Measurements from ENCODE around the gene TRIM45. TPM values are rescaled to one million over a fixed set of nuclear protein-coding genes. Genes with fewer than 3 reads are reported as not detected.
"Not testable (repeated sequence)": the region's sequence is repeated elsewhere in the genome, so short reads cannot be mapped to it uniquely, and the experiment has no call there.

TRIM45 gene
- total and polyA plus RNA-seq, 2 experiments from 2014 or later: 4.1 to 4.3 TPM

DNA sequence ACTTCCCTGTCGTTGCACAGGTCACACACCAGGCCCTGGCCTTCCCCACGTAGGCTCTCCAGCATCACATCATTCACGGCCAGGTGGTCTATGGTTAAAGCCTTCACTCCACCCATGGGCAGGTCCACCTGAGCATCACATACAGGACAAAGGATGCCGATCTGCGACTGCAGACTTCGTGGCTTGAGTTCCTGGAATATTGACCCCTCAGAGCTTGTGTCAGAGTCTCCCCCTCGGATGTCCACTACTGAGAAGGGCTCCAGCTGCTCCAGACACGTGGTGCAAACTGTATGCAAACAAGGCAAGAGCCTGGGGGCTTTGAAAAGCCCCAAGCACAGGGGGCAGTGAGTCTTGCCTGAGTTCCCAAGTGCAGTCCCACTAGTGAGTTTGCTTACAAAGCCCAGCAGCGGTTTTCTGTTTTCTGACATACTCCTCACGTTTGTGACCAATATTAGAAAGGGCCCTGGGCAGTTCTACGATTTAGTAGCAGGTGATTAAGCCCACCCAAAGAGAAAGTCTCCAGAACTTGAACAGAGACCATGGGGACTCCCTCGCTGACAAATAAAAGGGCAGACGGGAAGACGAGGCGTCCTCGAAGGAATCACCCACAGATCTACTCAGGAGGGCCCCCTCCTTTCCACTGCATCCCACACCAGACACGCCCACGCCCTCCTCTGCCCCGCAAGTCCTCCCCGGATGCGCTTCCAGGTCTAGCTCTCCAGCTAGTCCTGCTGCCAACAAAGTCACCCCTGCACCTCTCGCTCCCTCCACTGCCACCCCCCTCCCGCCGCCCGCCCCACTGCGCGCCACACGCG is 568 bp downstream of the TRIM45 start:
- peak overlapping the region; percentile 88 for H3K27ac ChIP-seq
- no peaks in the 10 kb centered on the region for H4K20me1 ChIP-seq (ENCODE audit: insufficient read depth, poor library complexity, severe bottlenecking)
- WGBS (ENCODE audit: low lambda C conversion rate, missing lambda C conversion rate): 17% methylated on average over 25 of the region's 29 CpGs
- H3K9me2 ChIP-seq (replicated peaks; ENCODE audit: insufficient read depth): no peaks in the 10 kb centered on the region
- peaks cover 9% of the 10 kb centered on the region for H3K4me1 ChIP-seq (ENCODE audit: insufficient read depth)
- H3K4me3 ChIP-seq: peak overlapping the region; percentile 44
- peak overlapping the region; percentile 80 for H2AFZ ChIP-seq
- no peak for TF ChIP-seq CTCF (IDR thresholded peaks at IDR 0.05; ENCODE audit: poor library complexity)
- H3K36me3 ChIP-seq (replicated peaks; ENCODE audit: insufficient read depth, low read depth): no peaks in the 10 kb centered on the region
- H3K9me3 ChIP-seq (ENCODE audit: low read depth): no peaks in the 10 kb centered on the region
- DNase-seq (ENCODE audit: low spot score): peak; percentile 17
- H3K4me2 ChIP-seq: peak overlapping the region; percentile 92
- no peaks in the 10 kb centered on the region for H3K79me2 ChIP-seq
- H3K27me3 ChIP-seq: no peaks in the 10 kb centered on the region

DNA sequence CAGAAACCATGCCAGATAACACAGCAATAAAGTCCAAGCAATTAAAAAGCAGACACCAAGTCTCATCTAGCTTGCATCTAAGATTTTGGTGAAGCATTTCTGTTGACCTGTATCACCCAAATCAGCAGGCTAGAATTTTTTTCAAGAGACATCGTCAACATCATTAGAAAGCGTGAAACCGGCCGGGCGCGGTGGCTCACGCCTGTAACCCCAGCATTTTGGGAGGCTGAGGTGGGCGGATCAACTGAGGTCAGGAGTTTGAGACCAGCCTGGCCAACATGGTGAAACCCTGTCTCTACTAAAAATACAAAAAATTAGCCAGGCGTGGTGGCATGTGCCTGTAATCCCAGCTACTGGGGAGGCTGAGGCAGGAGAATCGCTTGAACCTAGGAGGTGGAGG is 2.4 kb downstream of the TRIM45 start:
- not testable (repeated sequence) for H3K27me3 ChIP-seq; H3K4me1 ChIP-seq (ENCODE audit: insufficient read depth); H3K4me2 ChIP-seq; H4K20me1 ChIP-seq (ENCODE audit: insufficient read depth, poor library complexity, severe bottlenecking); H3K27ac ChIP-seq; H3K4me3 ChIP-seq; H3K9me3 ChIP-seq (ENCODE audit: low read depth); H2AFZ ChIP-seq; DNase-seq (ENCODE audit: low spot score); H3K79me2 ChIP-seq; H3K36me3 ChIP-seq (replicated peaks; ENCODE audit: insufficient read depth, low read depth); H3K9me2 ChIP-seq (replicated peaks; ENCODE audit: insufficient read depth)
- WGBS (ENCODE audit: low lambda C conversion rate, missing lambda C conversion rate): 96% methylated on average over 10 of the region's 10 CpGs

GRCh38 chr1:117118137-117118536 is 3.4 kb downstream of the TRIM45 start:
- 88% methylated on average over 12 of the region's 12 CpGs for WGBS (ENCODE audit: low lambda C conversion rate, missing lambda C conversion rate)
- Histone ChIP-seq H3K4me2 (no peak overlapping the region), H3K9me3 (ENCODE audit: low read depth) (no peaks in the 10 kb centered on the region), H3K9me2 (replicated peaks; ENCODE audit: insufficient read depth) (no peaks in the 10 kb centered on the region), H3K4me3 (no peak overlapping the region), H3K27ac (no peak overlapping the region), H3K27me3 (no peaks in the 10 kb centered on the region), H3K4me1 (ENCODE audit: insufficient read depth) (peaks cover 9% of the 10 kb centered on the region), H3K36me3 (replicated peaks; ENCODE audit: insufficient read depth, low read depth) (no peaks in the 10 kb centered on the region), H2AFZ (no peak overlapping the region), H4K20me1 (ENCODE audit: insufficient read depth, poor library complexity, severe bottlenecking) (no peaks in the 10 kb centered on the region), H3K79me2 (no peaks in the 10 kb centered on the region)
- no peak for TF ChIP-seq EZH2 (IDR thresholded peaks at IDR 0.05; ENCODE audit: borderline replicate concordance)
- TF ChIP-seq CTCF (IDR thresholded peaks at IDR 0.05; ENCODE audit: poor library complexity): no peak
- no peak for TF ChIP-seq EZH2phosphoT487 (IDR thresholded peaks at IDR 0.05; ENCODE audit: low read depth, severe bottlenecking, unreplicated experiment)
- no peak for DNase-seq (ENCODE audit: low spot score)

- Histone ChIP-seq H2AFZ (no peak overlapping the region), H3K4me1 (ENCODE audit: insufficient read depth) (peaks cover 9% of the 10 kb centered on the region), H3K9me2 (replicated peaks; ENCODE audit: insufficient read depth) (no peaks in the 10 kb centered on the region), H3K4me3 (no peak overlapping the region), H3K36me3 (replicated peaks; ENCODE audit: insufficient read depth, low read depth) (no peaks in the 10 kb centered on the region), H3K4me2 (no peak overlapping the region), H3K27ac (no peak overlapping the region), H3K79me2 (no peaks in the 10 kb centered on the region), H3K27me3 (no peaks in the 10 kb centered on the region), H3K9me3 (ENCODE audit: low read depth) (no peaks in the 10 kb centered on the region), H4K20me1 (ENCODE audit: insufficient read depth, poor library complexity, severe bottlenecking) (no peaks in the 10 kb centered on the region)
- DNase-seq (ENCODE audit: low spot score): no peak
- WGBS (ENCODE audit: low lambda C conversion rate, missing lambda C conversion rate): 81% methylated on average over 2 of the region's 2 CpGs
- TF ChIP-seq EZH2phosphoT487 (IDR thresholded peaks at IDR 0.05; ENCODE audit: low read depth, severe bottlenecking, unreplicated experiment): no peak
- TF ChIP-seq EZH2 (IDR thresholded peaks at IDR 0.05; ENCODE audit: borderline replicate concordance): no peak
- TF ChIP-seq CTCF (IDR thresholded peaks at IDR 0.05; ENCODE audit: poor library complexity): no peak
Measured at GRCh38 chr1:117117697-117118096, 3.9 kb downstream of the TRIM45 start.
